ENCODE measurements around the gene VANGL1.

DNA sequence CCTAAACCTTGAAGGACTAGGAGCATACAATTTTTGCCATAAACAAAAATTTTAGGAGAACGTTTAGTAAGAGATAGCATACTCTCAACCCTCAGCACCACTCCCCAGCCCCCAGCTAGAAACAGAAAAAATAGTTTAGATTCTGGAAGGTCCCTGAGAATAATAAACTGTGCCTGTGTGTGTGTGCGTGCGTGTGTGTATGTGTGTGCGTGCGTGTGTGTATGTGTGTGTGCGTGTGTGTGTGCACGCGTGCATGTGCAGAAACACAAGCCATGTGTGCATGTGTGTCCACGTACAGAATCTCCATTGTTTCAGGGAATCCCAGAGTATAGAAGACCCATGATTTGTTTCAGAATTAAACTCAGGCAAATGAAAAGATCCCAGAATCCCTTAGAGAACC is 64.2 kb downstream of the VANGL1 start:
- TF ChIP-seq, protein P1, sequence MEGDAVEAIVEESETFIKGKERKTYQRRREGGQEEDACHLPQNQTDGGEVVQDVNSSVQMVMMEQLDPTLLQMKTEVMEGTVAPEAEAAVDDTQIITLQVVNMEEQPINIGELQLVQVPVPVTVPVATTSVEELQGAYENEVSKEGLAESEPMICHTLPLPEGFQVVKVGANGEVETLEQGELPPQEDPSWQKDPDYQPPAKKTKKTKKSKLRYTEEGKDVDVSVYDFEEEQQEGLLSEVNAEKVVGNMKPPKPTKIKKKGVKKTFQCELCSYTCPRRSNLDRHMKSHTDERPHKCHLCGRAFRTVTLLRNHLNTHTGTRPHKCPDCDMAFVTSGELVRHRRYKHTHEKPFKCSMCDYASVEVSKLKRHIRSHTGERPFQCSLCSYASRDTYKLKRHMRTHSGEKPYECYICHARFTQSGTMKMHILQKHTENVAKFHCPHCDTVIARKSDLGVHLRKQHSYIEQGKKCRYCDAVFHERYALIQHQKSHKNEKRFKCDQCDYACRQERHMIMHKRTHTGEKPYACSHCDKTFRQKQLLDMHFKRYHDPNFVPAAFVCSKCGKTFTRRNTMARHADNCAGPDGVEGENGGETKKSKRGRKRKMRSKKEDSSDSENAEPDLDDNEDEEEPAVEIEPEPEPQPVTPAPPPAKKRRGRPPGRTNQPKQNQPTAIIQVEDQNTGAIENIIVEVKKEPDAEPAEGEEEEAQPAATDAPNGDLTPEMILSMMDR (IDR thresholded peaks at IDR 0.05) = no peak
- no peak for TF ChIP-seq POLR2A (IDR thresholded peaks at IDR 0.05)

All from prostate gland (tissue), 2 donors.